Ecto neural progenitor cell (in vitro differentiated cells): ENCODE results near the gene BSN.
"Not testable (repeated sequence)": the region's sequence is repeated elsewhere in the genome, so short reads cannot be mapped to it uniquely, and the experiment has no call there.

ENCODE experiments used
- DNase-seq: peaks from one replicate; pipeline ENCODE4 v3.0.0-alpha.2; 2018; ENCODE audit warnings: low spot score

Gene BSN

DNA sequence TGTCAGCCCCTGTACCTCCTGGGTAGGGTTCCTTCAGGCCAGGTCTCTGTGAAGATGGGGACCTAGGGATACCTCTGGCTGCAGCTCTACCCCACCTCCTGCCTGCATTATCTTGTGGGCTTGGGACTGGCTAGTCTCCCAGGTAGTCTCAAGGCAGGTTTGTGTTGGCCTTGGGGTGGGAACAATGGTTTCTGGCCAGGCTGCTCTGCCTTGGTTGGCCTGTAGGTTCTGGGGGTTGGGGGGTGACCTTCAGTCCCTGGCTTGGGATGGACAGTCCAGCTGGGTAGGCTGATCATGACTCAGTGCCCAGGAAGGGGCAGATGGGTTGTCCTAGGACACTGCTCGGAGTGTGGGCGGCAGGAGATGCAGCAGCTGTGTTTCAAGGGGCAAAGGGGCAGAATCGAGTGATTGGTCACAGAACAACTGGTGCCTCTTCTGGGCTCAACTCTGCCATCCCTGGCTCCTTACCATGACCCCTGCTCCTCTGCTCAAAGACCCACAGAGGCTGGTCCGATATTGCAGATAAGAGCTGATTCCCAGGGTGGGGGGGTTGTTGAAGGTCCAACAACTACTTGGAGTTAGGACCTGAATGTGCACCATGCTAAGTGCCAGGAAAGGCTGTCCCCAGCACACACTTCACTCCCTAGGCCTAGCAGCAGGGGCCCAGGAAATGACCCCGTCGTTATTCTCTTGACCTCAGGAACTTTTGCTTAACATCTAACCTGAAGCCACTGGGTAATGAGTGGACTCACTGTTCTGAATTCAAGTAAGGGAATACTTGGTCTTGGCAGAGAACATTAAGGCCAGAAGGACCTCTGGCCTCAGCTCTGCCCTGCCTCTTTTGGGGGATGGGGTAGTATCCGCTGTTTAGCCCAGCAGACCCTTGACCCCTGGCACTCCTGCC, 18.1 kb upstream of the BSN start:
- no peak for DNase-seq

DNA sequence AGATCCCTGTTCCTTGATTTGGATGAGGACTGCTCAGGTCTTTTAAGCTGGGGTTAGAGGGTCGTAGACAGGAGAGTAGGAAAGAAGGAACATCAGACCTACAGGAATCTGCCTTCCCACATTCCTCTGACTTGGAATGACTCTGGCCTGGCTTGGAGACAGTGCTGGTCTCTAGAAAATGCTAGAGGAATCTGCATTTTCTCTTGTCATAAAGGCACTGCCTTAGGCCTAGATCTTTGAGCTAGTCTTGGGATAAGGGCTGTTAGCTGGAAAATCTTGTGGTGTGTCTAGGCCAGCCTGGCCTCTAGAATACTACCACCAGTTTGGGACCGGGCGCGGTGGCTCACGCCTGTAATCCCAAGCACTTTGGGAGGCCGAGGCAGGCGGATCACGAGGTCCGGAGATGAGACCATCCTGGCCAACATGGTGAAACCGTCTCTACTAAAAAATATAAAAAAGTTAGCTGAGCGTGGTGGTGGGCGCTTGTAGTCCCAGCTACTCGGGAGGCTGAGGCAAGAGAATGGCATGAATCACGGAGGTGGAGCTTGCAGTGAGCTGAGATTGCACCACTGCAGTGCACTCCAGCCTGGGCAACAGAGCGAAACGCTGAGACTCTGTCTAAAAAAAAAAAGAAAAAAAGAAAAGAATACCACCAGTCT, 17.3 kb upstream of the BSN start:
- no peak for DNase-seq

DNA sequence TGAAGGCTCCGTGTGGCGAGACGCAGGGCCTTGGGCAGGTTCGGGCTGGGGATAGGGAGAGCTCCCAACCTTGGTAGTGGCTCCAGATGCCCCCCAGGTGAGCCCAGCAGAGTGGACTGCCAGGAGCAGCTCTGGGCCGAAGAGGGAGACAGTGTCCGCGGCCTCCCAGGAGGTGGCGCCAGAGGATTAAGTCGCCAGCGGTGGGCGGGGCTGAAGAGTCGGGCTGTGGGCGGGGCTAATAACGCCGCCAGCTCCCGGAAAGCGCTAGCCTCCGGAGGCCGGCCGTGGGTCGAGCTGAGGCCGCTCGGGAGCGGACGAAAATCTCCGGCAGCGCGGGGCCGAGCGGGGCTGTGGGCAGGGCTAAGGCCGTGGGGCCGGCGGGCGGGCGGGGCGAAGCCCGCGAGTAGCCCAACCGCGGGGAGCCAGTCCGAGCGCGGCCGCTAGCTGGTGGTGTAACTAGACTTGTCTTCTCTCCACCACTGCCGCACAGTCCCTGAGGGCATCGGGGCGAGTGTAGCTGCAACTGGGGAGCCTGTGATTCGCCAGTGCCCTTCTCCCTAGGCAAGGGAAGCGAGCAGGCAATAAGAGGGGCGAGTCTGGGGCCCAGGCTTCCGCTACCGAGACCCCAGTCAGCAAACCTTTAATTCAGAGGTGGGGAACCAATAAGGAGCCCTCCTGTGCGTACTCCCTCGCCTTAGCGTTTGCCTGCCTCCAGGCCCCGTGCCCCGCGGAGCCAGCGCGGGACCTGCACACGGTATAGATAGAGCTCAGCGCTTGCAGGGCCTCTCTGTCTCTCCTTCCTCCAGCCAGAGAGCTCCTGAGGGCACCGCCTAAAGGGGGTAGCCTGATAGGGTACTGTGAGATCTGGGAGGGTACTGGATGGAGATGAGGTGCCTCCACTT, 14.4 kb upstream of the BSN start:
- peak; percentile 97 for DNase-seq

DNA sequence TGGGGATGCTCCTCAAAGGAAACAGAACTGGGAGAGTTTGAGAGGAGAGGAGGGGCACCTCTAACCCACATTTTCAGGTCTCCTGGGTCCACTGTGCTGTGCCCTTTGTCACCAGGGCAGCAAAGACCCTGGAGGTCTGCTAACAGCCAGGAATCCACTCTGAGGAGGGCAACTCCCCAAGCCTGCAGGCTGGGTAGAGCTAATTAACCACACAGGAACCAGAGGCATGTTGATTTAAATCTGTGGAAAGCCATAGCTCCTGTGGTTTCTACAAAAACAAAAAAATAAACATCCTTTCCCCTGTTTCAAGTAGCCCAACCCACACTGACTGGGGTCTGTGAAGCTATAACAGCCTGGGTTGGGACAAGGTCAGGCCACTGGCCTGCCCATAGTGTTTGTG, 2.2 kb upstream of the BSN start:
- no peak for DNase-seq

DNA sequence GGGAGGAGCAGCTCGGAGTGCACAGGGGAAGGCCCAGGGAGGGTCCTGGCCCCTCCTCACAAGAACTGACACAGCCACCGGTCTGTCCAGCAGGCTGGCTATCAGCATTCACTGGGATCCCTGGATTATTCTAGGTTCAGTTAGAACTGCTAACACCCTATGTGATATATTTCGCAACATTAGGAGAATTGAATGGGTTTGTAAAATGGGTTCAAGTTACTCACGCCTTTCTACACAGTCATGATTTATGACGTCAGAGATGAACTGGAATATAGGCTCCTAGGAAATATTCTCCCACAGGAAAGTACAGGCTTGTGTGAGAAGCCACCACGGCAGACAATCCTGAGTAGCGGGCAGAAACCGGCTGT, 969 bp upstream of the BSN start:
- no peak for DNase-seq

DNA sequence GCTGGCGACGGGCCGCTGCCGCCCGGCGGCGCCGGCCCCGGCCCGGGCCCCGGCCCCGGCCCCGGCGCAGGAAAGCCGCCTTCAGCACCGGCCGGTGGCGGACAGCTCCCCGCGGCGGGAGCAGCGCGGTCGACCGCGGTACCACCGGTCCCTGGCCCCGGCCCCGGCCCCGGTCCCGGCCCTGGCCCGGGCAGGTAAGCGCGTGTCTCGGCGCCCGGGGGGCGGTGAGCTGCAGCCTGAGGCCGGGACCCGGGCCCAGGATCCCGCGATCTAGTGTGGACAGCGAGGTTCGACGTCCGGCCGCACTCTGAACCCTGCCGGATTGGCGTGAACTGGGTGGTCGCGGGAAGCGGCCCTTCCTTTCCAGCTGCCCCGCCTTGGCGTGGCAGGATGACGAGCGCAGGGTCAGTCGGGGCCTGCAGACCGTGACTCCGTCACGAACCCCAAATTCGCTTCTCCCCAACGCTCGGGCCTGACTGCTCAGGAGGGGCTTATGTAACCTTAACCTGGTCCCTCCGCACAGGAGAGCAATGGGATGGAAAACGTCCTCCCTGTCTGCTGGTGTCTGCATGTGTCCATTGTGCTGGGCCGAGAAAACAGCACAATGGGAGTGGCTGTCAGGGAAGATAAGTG, 472 bp downstream of the BSN start:
- peak; percentile 87 for DNase-seq

DNA sequence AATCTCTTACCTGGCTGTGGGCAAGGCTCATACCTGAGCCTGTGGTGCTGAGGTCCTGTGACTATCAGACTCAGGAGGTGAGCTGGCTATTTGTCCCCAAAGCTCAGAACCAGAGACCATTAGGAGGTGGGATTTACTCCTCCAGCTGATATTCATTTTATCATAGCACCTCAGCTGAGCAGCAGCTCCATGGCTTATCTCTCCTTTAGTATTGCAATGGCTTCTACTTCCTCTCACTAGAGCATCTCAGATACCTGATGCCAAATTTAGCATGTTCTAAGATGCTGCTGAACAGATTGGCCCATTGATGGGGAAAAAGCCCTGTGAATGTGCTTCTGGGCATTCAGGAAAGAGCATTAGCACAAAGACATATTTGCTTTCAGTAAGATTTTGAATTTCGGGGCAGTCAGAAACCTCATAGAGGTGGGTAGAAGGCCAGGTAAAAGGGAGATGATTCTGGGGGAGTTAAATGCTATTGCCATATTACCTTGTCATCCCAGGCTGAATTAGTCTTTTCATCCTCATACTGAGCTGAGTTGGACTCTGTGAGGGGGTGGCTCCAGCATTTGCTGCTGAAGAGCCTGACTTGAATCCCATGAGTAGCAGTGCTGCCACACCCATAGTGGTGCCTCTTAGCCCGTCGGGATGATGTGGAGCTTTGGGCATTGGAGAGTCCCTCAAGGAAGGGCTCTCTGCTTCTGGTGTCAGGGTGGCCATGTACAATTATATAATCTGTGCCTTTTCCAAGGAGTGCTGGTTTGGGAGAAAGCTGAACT, 2.4 kb downstream of the BSN start:
- no peak for DNase-seq

DNA sequence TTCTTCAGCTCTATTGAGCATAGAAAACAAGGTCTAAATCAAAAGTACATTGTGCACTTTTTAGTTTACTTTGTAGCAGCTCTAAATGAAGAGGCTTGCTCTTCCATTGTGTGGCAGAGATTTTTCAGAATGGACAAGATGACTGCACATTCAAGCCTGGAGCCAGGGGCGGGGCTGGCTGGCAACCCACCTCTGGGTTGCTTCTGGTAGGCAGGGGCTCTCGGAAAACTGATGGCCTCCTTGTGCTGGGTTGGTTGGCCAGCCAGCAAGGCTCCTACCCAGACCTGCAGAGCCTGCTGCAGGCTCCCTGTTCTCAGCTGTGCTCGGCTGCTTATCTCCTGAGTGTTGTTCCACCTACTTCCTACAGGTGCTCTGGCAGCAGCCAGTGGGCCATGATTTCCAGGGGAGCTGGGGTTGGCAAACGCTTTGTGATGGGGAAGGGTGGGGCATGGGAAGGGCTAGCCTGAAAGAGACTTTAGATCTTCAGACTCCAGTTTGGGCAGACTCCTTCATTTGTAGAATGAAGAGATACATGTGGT, 8.8 kb downstream of the BSN start:
- no peak for DNase-seq

DNA sequence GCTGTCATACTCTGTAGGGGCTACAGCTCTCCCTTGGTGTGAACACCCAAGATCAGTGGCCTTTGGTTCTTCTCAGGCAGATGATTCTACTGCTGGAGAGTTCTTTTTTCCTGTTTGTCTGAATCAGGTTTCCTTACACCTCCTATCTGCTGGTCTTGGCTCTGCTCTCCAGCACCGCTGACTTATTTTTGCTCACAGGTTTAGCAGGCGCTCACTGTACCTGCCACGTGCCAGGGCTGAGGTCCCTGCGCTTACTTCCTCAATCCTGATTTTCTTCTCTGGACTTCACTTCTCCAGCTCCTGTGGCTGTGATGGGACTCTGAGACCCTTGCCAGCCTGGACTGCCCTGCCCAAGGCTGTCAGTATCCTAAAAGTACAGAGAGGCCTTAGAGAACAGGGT, 9.5 kb downstream of the BSN start:
- no peak for DNase-seq

DNA sequence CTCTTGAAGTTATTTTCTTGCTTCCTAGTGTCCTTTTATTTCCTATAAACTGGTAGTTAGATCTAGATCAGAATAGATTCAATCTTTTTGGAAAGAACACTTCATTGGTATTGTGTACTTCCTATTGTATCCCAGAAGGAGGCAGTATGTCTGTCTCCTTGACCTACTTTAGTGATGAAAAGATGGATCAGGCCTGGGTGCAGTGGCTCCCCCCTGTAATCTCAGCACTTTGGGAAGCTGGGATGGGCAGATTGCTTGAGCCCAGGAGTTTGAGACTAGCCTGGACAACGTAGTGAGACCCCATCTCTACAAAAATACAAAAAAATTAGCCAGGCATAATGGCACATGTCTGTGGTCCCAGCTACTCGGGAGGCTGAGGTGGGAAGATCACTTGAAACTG, 12.0 kb downstream of the BSN start:
- no peak for DNase-seq

DNA sequence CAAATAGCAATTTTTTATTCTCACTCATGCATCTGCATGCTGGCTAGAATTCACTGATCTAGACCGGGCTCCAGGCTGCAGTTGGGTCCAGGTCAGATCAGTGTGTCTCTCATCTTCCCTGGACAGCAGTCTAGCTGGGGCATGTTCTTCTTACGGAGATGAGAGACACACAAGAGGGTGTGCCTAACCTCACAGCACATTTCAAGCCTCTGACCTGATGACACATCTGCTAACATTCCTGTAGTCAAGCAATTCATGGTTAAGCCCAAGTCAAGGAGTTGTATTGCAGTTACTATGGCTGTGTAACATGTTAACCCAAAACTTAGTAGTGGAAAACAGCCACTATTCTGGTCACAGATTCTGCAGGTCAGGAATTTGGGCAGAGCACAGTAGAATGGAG, 13.1 kb downstream of the BSN start:
- DNase-seq = no peak

DNA sequence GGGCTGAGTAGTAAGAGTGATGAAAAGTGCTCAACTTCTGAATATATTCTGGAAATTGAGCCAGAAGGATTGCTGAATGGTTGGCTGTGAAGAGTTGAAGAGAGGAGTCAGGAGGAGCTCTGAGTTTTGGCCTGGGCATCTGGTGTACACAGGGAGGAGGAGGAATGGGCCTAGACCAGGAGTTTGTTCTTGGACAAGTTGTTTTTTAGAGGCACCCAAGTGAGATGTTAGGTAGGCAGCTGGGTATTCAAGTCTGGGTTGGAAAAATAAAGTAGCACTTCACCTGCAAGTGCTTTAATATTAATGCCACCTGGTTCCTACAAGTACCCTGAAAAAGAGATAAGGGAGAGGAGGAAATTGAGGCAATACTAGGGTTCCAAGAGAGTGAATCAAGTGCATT, 14.7 kb downstream of the BSN start:
- DNase-seq = no peak

DNA sequence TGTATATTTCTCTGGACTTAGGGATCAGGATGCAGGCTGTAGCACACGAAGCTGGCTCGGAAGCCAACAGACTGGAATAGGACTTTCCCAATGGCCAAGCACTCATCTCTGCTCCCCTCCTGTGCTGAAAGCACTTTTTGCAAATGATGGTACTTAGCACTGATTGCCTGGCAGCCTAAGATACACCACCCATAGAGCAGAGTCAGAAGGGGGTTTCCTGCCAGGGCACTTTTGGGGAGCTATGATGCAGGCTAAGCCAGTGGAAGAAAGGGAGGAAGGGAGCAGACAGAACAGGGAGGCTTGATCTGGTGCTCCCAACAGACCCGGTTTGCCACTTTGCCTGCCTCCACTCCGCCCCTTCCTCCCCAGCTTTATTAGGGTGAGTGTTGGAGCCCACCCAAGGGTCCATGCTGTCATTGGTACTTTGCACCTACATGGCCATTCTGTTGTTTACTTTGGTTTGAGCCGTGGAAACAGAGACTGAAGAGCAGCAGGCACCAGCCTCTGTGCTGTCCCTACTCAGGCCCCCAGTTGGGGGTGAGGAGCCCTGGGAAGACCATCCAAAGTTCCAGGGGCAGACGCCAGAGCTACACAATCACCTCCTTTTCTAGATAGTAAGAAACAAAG, 15.9 kb downstream of the BSN start:
- DNase-seq = no peak

DNA sequence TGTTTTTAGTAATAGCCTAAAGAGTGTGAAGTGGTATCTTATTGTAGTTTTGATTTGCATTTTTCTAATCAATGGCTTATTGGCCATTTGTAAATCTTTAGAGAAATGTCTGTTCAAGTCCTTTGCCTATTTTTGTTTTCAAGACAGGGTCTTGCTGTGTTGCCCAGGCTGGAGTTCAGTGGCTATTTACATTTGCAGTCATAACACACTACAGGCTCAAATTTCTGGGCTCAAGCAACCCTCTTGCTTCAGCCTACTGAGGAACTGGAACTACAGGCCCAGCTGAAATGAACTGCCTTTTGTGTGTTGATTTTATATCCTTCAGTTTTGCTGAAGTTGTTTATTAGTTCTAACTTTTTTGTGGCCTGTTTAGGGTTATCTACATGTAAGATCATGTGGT, 27.9 kb downstream of the BSN start:
- DNase-seq = no peak

DNA sequence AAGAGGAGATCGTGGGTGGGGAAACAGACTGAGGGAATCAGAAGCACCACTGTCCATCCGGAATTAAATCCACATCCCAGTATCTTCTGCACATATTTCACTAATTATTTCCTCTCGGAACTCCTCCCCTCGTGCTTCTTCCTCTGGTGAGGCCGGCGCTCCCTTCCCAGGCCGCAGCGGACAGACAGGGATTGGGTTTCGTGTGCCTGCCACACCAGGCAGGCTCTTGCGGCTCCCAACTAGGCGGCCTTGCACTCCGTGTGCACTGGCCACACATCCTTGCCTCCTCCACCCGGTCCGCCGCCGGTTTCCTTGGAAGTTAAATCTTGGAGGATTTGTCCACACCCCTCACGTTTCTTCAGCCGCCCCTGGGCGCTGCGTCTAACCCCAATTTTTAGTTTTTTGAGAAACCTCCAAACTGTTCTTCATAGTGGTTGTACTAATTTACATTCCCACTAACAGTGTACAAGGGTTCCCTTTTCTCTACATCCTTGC, 31.0 kb downstream of the BSN start:
- DNase-seq = not testable (repeated sequence)

DNA sequence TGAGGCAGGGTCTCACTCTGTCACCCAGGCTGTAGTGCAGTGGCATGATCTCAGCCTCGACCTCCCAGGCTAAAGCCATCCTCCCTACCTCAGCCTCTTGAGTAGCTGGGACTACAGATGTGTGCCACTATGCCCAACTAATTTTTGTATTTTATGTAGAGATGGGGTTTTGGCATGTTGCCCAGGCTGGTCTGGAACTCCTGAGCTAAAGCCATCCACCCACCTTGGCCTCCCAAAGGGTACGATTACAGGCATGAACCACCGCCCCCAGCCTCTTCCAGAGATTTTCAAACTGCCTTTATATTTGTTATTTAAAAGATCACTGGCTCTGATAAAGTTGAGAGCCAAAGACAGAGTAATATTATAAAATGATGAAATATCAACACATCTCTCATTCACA, 37.3 kb downstream of the BSN start:
- no peak for DNase-seq

DNA sequence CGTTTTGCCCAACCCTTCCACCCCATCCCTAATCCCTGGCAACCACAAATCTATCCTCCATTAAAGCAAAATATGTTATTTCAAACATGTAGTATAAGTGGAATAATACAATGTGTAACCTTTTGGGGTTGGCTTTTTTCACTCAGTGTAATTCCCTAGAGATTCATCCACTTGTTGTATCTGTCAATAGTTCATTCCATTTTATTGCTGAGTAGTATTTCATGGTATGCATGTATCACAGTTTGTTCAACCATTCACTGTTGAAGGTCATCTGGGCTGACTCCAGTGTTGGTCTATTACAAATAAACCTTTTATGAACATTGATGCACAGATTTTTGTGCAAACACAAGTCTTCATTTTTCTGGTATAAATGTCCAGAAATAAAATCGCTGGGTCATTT, 38.8 kb downstream of the BSN start:
- DNase-seq = no peak

DNA sequence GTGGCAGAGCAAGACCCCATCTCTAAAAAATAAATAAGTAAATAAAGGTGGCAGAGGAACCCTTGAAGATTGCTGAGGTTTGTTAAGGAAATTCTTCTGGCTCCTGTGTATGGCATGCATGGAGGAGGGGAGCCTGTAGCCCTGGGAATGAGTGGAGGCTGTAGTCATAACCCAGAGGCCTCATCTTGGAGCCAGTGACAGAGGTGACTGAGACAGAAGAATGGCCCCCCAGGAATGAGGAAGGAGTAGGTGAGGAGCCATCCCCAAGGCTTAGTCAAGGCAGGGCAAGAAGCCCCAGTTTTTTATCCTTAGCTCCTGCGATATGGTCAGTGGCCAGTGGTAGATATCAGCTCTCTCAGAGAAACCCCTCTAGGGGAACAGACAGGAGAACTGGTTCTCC, 46.5 kb downstream of the BSN start:
- DNase-seq = no peak

DNA sequence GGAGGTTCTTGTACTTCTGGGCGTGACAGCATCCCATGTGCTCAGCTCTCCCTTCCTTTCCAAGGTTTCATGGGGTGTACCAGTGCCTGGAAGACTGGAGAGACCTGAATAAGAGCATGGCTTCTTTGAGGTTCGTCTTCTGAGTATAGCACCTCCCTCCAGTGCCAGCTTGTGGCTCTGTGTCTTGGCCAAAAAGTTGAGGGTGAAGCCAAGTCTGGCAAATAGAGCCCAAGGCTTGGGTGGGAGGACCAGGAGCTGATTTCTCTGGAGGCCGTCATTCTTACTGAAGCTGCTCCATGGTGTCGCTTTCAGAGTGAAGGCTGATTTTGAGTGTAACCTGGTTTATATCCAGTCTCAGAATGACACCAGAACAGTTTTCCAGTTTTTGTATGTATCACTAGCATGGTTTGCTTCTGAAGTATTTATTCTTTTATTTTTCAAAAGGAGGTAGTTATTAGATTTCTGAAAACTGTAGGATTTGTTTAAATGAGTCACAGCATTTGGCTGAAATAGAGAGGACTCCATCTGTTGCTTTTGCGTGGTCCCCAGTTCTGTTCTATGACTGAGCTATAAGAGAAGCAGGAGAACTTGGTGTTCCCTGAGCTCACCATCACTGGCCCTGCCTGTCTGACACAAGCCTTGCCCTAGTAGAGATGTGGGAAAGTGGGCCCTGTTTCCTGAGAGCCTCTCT, 47.2 kb downstream of the BSN start:
- no peak for DNase-seq

DNA sequence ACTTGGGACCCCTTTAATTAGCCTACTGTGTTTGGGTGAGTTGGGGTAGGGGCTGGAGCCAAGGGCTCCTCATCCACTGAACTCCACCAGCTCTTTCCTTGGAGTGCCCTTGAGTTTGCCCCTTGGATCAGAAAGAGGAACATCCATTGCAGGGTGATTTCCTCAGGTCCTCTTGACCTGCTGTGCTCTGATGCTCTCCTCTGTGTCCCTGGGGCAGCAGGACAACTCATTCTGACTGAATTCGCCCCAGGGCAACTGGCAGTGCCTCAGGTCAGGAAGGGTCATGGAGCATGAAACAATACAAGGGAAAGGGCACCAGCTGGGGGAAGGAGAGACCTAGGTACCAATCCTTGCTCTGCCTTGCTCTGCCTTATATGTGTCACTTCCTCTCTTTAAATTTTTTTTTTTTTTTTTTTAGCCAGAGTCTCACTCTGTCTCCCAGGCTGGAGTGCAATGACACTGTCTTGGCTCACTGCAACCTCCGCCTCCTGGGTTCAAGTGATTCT, 47.8 kb downstream of the BSN start:
- DNase-seq = no peak
